AG04450 (cell line): ENCODE data around the gene JAML. TPM values are rescaled to one million over a fixed set of nuclear protein-coding genes. Genes with fewer than 3 reads are reported as not detected.

Experiments used
- CTCF ChIA-PET: fragments of 300-600, 350-600 bp; formaldehyde crosslinking; extraction: SDS; loops from one replicate; lab custom pipeline; 2022; ENCODE audit warnings: antibody characterized with exemption, inconsistent platforms; lab: Charles Lee
- POLR2A ChIA-PET: fragments of 350-600 bp; formaldehyde crosslinking; extraction: SDS; loops from one replicate; lab custom pipeline; 2021; ENCODE audit warnings: antibody characterized with exemption, inconsistent platforms; lab: Yijun Ruan, JAX
- DNase-seq: peaks from one replicate; pipeline ENCODE4 v3.0.0-alpha.2; 2011; ENCODE audit warnings: low read depth, low spot score
- H3K27ac ChIP-seq: one replicate; pipeline ENCODE4 v1.5.1; 2012; ENCODE audit warnings: low read depth, low read length, control low read depth
- H3K27me3 ChIP-seq: one replicate; pipeline ENCODE4 v1.6.0; 2012; ENCODE audit warnings: low read length; ENCODE audit not compliant: control insufficient read depth, insufficient read depth
- H3K4me3 ChIP-seq: 2 replicates; pipeline ENCODE4 v1.5.1; 2011; ENCODE audit warnings: mild to moderate bottlenecking, low read depth, low read length, control low read depth
- H3K9me3 ChIP-seq: 2 replicates; pipeline ENCODE4 v1.5.1; 2012; ENCODE audit warnings: low read length; ENCODE audit not compliant: control insufficient read depth, insufficient read depth
- CTCF ChIP-seq: IDR thresholded peaks from 2 replicates; pipeline ENCODE4 v1.5.1; 2011; ENCODE audit warnings: low read depth, low read length, control low read depth, inconsistent platforms
- polyA plus RNA-seq: library from polyadenylated mRNA; depleted of rRNA; stranded (reverse); fragments of >200 nt; gene quantifications from 2 replicates; pipeline ENCODE4 v1.2.3, GENCODE V29; 2011

Gene JAML
- polyA plus RNA-seq, 1 experiment = not detected

- no peak for DNase-seq
- H3K9me3 ChIP-seq = no peaks in the 10 kb centered on the region
- H3K4me3 ChIP-seq = no peak within 1 kb of the TSS
- POLR2A ChIA-PET = no interaction called here
- H3K27ac ChIP-seq = no peak within 1 kb of the TSS
- peaks cover 29% of the 10 kb centered on the region for H3K27me3 ChIP-seq
- CTCF ChIA-PET = interaction anchor here (2.8 kb wide), 1 partner anchor 22 kb away, joined by 12 read pairs; no protein-coding TSS in a partner anchor
- no peak for TF ChIP-seq CTCF
Observed at GRCh38 chr11:118175993-118176777, 48.6 kb downstream of the JAML start, which contains the start of gene SCN2B. Gene SCN2B (minus strand): TSS chr11:118176639. CDS start chr11:118176431, 208 bp downstream.

DNA sequence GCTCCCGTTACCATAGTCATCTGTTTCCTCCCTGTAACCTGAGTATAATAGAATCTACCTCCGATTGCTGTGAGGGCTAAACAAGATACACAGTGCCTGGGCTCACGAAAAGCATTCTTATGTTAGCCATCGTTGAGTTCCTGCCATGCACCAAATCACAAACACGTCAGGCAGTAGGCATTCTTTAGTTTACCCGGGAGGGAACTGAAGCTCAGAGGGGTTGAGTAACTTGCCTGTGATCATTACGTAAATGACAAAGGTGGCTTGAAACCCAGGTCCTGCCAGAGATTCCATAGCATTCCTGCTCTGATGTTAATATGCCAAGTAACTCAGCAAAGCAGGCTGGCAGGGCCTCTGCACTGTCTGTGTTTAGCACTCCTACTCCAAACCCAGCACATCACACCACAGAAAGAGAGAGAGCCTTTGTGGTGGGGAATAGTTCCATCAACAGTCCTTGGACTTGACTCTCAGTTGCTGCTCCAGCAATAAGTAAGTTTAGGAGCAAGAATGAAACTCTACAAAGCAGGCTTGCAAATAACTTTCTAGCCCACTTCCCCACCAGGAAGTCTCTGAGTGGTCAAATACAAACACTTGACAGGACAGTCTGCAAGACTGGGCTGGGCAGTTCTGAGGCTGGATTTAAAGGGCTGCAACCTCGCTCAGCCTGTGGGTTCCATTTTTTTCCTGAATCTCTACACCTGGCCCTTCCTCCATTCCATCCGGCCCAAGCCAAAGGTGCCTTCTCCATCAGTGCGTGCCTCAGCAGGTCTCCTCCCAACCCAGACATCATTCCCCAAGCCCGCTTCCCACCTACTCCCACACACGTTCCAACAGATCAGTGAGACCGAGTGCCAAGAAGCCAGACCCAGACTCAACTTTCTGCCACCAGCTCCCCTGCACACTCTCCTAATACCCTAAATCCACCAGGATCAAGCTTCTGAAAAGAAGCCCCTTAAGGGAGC, 49.5 kb downstream of the JAML start:
- ChIA-PET POLR2A (interaction anchor here (0.6 kb wide), 1 partner anchor 12 kb away, joined by 4 read pairs; no protein-coding TSS in a partner anchor), CTCF (interaction anchor here (0.5 to 2.8 kb wide), 4 partner anchors 23 to 239 kb away, joined by 3 to 12 read pairs (median 6); no protein-coding TSS in a partner anchor)
- H3K27ac ChIP-seq = no peak overlapping the region
- DNase-seq = no peak
- H3K4me3 ChIP-seq = no peak overlapping the region
- no peak for TF ChIP-seq CTCF
- H3K27me3 ChIP-seq = peaks cover 33% of the 10 kb centered on the region
- H3K9me3 ChIP-seq = no peaks in the 10 kb centered on the region

GRCh38 chr11:118174006-118174567, 50.7 kb downstream of the JAML start:
- H3K9me3 ChIP-seq = no peaks in the 10 kb centered on the region
- TF ChIP-seq CTCF = no peak
- no peak for DNase-seq
- no peak overlapping the region for H3K4me3 ChIP-seq
- ChIA-PET POLR2A (no interaction called here), CTCF (interaction anchor here (0.5 to 2.8 kb wide), 3 partner anchors 24 to 238 kb away, joined by 5 to 12 read pairs (median 6); no protein-coding TSS in a partner anchor)
- peaks cover 34% of the 10 kb centered on the region for H3K27me3 ChIP-seq
- H3K27ac ChIP-seq = no peak overlapping the region

GRCh38 chr11:118172356-118172755, 52.5 kb downstream of the JAML start:
- TF ChIP-seq CTCF = no peak
- DNase-seq = no peak
- Histone ChIP-seq H3K9me3 (no peaks in the 10 kb centered on the region), H3K27me3 (peaks cover 34% of the 10 kb centered on the region), H3K27ac (no peak overlapping the region), H3K4me3 (no peak overlapping the region)
- ChIA-PET POLR2A (no interaction called here), CTCF (interaction anchor here (0.7 to 4.4 kb wide), 17 partner anchors 8 to 365 kb away, joined by 3 to 71 read pairs (median 4); partner anchors contain the start of gene SCN4B)
